ENCODE data around the gene BCOR. TPM values are rescaled to one million over a fixed set of nuclear protein-coding genes. Genes with fewer than 3 reads are reported as not detected.
A peak's percentile ranks its signal among the peaks of the same experiment; 100 is the strongest.

The BCOR gene
- total RNA-seq, 1 experiment from 2014 or later: 21.8 TPM

DNA sequence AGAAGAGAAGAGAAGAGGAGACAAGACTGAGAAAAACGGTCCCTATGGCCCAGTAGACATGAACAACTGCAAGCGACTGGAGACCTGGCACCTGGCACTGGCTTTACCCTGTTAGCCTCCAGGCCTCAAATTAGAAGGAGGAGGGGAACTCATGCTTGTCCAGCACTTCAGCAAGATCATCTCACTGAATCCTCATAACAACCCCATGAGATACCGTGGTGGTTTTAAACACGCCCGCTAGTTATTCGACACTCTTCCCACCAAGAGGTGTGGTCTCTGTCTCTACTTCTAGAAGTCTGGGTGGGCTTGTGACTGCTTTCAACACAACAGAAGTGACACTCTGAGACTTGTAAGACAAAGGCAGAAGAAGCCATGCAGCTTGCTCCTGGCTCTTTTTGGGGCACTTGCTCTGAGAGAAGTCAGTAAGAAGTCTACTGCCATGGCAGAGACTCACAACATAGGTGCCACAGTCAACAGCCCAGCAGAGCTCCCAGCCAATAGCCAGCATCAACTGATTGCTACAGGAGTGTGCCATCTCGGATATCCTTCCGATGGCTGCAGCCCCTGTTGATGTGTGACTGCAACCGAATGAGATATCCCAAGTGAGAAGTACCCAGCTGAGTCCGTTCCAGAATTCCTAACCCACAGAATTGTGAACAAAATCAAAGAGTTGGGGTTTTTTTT, 34.0 kb upstream of the BCOR start:
- no peaks in the 10 kb centered on the region for H3K9me2 ChIP-seq (replicated peaks; ENCODE audit: low read length)
- no peak overlapping the region for H3K4me2 ChIP-seq (ENCODE audit: low read length)
- H3K36me3 ChIP-seq (ENCODE audit: low read depth, low read length): no peaks in the 10 kb centered on the region
- H3K27me3 ChIP-seq (ENCODE audit: low read length): no peaks in the 10 kb centered on the region
- intact Hi-C loops (cut with micrococcal nuclease): no loop called here
- H2AFZ ChIP-seq (ENCODE audit: low read length): no peak overlapping the region
- no peak overlapping the region for H3K4me3 ChIP-seq (ENCODE audit: low read length)
- no peaks in the 10 kb centered on the region for H3K9me3 ChIP-seq (ENCODE audit: low read length)
- no peaks in the 10 kb centered on the region for H3K79me2 ChIP-seq (ENCODE audit: low read length)
- no TSS peak for BruUV-seq (replicated peaks)
- POLR2A ChIA-PET (ENCODE audit: unreplicated experiment): no interaction called here
- no peaks in the 10 kb centered on the region for H3F3A ChIP-seq (ENCODE audit: low read length, unreplicated experiment)
- H3K4me1 ChIP-seq (ENCODE audit: insufficient read depth, low read length): peaks cover 18% of the 10 kb centered on the region
- H3K9ac ChIP-seq (ENCODE audit: low read length): no peak overlapping the region
- TF ChIP-seq CTCF (conservative IDR thresholded peaks at IDR 0.05; ENCODE audit: low read depth, low read length) (no peak), EZH2phosphoT487 (IDR thresholded peaks at IDR 0.05; ENCODE audit: borderline replicate concordance, low read length) (no peak), EZH2 (IDR thresholded peaks at IDR 0.05; ENCODE audit: low read length, unreplicated experiment) (no peak)
- no peak for ATAC-seq
- peak overlapping the region; percentile 67 for H3K27ac ChIP-seq (ENCODE audit: low read length)
- no peak for DNase-seq
- no peaks in the 10 kb centered on the region for H4K20me1 ChIP-seq (ENCODE audit: low read length)
- CTCF ChIA-PET: no interaction called here

- no peaks in the 10 kb centered on the region for H3K27me3 ChIP-seq (ENCODE audit: low read length)
- H2AFZ ChIP-seq (ENCODE audit: low read length): no peak overlapping the region
- ChIA-PET POLR2A (ENCODE audit: unreplicated experiment) (no interaction called here), CTCF (no interaction called here)
- H3K4me2 ChIP-seq (ENCODE audit: low read length): no peak overlapping the region
- no peak overlapping the region for H3K4me3 ChIP-seq (ENCODE audit: low read length)
- H3K36me3 ChIP-seq (ENCODE audit: low read depth, low read length): no peaks in the 10 kb centered on the region
- no peak overlapping the region for H3K27ac ChIP-seq (ENCODE audit: low read length)
- ATAC-seq (0 out of 2 replicates have a peak, but pooled peaks have one; percentile 15), DNase-seq (peak; percentile 53)
- intact Hi-C loops (cut with micrococcal nuclease): no loop called here
- H3K4me1 ChIP-seq (ENCODE audit: insufficient read depth, low read length): peaks cover 18% of the 10 kb centered on the region
- H3K79me2 ChIP-seq (ENCODE audit: low read length): no peaks in the 10 kb centered on the region
- no peak overlapping the region for H3K9ac ChIP-seq (ENCODE audit: low read length)
- TF ChIP-seq EZH2 (IDR thresholded peaks at IDR 0.05; ENCODE audit: low read length, unreplicated experiment): no peak
- TF ChIP-seq EZH2phosphoT487 (IDR thresholded peaks at IDR 0.05; ENCODE audit: borderline replicate concordance, low read length): no peak
- no peak for TF ChIP-seq CTCF (conservative IDR thresholded peaks at IDR 0.05; ENCODE audit: low read depth, low read length)
- H3F3A ChIP-seq (ENCODE audit: low read length, unreplicated experiment): no peaks in the 10 kb centered on the region
- no peaks in the 10 kb centered on the region for H3K9me3 ChIP-seq (ENCODE audit: low read length)
- BruUV-seq (replicated peaks): no TSS peak
- H3K9me2 ChIP-seq (replicated peaks; ENCODE audit: low read length): no peaks in the 10 kb centered on the region
- no peaks in the 10 kb centered on the region for H4K20me1 ChIP-seq (ENCODE audit: low read length)
Observed at GRCh38 chrX:40130207-40130606, 32.4 kb upstream of the BCOR start.

- H3K4me3 ChIP-seq (ENCODE audit: low read length): no peak overlapping the region
- H2AFZ ChIP-seq (ENCODE audit: low read length): no peak overlapping the region
- no peaks in the 10 kb centered on the region for H3K9me2 ChIP-seq (replicated peaks; ENCODE audit: low read length)
- H4K20me1 ChIP-seq (ENCODE audit: low read length): no peaks in the 10 kb centered on the region
- H3K4me2 ChIP-seq (ENCODE audit: low read length): no peak overlapping the region
- H3K9me3 ChIP-seq (ENCODE audit: low read length): no peaks in the 10 kb centered on the region
- ChIA-PET CTCF (no interaction called here), POLR2A (ENCODE audit: unreplicated experiment) (no interaction called here)
- ATAC-seq (no peak), DNase-seq (no peak)
- no peak overlapping the region for H3K9ac ChIP-seq (ENCODE audit: low read length)
- H3K4me1 ChIP-seq (ENCODE audit: insufficient read depth, low read length): peaks cover 11% of the 10 kb centered on the region
- TF ChIP-seq EZH2 (IDR thresholded peaks at IDR 0.05; ENCODE audit: low read length, unreplicated experiment): no peak
- BruUV-seq (replicated peaks): no TSS peak
- no peaks in the 10 kb centered on the region for H3K36me3 ChIP-seq (ENCODE audit: low read depth, low read length)
- H3K27me3 ChIP-seq (ENCODE audit: low read length): no peaks in the 10 kb centered on the region
- no peak overlapping the region for H3K27ac ChIP-seq (ENCODE audit: low read length)
- H3F3A ChIP-seq (ENCODE audit: low read length, unreplicated experiment): no peaks in the 10 kb centered on the region
- intact Hi-C loops (cut with micrococcal nuclease): no loop called here
- H3K79me2 ChIP-seq (ENCODE audit: low read length): no peaks in the 10 kb centered on the region
Observed at GRCh38 chrX:40127052-40127451, 29.3 kb upstream of the BCOR start.
